ENCODE results near the gene SPRR5.

SPRR5 gene

DNA sequence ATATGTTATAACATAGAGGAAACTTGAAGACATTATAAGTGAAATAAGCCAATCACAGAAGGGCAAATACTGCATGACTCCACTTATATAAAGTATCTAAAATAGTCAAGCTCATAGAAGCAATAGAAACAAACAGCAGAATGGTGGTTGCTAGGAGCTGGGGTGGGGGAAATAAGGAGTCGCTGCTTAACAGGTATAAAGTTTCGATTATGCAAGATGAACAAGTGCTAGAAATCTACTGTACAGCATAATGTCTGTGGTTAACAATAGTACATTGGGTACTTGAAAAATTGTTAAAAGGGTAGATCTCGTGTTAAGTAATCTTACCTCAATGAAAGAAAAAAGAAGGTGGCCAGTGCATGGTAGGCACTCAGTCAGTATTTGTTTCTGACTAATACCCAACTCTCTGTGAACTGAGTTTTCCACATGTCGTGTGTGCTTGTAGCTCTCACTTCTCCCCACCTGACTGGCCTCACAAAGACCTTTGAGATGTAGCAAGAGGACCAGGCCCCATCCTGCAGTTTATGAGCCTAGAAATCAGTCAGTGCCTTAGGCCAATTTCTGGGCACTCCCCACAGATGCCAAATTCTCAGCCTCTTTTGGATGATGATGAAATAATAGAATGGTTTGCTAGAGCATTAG lies 14.7 kb upstream of the SPRR5 start:
- TF ChIP-seq CREB1 (IDR thresholded peaks at IDR 0.05; ENCODE audit: low read depth): no peak
- TF ChIP-seq, protein P1, sequence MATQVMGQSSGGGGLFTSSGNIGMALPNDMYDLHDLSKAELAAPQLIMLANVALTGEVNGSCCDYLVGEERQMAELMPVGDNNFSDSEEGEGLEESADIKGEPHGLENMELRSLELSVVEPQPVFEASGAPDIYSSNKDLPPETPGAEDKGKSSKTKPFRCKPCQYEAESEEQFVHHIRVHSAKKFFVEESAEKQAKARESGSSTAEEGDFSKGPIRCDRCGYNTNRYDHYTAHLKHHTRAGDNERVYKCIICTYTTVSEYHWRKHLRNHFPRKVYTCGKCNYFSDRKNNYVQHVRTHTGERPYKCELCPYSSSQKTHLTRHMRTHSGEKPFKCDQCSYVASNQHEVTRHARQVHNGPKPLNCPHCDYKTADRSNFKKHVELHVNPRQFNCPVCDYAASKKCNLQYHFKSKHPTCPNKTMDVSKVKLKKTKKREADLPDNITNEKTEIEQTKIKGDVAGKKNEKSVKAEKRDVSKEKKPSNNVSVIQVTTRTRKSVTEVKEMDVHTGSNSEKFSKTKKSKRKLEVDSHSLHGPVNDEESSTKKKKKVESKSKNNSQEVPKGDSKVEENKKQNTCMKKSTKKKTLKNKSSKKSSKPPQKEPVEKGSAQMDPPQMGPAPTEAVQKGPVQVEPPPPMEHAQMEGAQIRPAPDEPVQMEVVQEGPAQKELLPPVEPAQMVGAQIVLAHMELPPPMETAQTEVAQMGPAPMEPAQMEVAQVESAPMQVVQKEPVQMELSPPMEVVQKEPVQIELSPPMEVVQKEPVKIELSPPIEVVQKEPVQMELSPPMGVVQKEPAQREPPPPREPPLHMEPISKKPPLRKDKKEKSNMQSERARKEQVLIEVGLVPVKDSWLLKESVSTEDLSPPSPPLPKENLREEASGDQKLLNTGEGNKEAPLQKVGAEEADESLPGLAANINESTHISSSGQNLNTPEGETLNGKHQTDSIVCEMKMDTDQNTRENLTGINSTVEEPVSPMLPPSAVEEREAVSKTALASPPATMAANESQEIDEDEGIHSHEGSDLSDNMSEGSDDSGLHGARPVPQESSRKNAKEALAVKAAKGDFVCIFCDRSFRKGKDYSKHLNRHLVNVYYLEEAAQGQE (IDR thresholded peaks at IDR 0.05; ENCODE audit: low read depth): no peak
- no peak for TF ChIP-seq RAD21 (IDR thresholded peaks at IDR 0.05; ENCODE audit: low read depth)
- TF ChIP-seq TCF12 (IDR thresholded peaks at IDR 0.05; ENCODE audit: low read depth): no peak
- TF ChIP-seq EGR1 (IDR thresholded peaks at IDR 0.05): no peak
- TF ChIP-seq ZBTB7A (IDR thresholded peaks at IDR 0.05; ENCODE audit: low read depth): no peak
- TF ChIP-seq, protein P2, sequence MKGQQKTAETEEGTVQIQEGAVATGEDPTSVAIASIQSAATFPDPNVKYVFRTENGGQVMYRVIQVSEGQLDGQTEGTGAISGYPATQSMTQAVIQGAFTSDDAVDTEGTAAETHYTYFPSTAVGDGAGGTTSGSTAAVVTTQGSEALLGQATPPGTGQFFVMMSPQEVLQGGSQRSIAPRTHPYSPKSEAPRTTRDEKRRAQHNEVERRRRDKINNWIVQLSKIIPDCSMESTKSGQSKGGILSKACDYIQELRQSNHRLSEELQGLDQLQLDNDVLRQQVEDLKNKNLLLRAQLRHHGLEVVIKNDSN (IDR thresholded peaks at IDR 0.05): no peak
- TF ChIP-seq, protein P3, sequence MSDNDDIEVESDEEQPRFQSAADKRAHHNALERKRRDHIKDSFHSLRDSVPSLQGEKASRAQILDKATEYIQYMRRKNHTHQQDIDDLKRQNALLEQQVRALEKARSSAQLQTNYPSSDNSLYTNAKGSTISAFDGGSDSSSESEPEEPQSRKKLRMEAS (IDR thresholded peaks at IDR 0.05): no peak

DNA sequence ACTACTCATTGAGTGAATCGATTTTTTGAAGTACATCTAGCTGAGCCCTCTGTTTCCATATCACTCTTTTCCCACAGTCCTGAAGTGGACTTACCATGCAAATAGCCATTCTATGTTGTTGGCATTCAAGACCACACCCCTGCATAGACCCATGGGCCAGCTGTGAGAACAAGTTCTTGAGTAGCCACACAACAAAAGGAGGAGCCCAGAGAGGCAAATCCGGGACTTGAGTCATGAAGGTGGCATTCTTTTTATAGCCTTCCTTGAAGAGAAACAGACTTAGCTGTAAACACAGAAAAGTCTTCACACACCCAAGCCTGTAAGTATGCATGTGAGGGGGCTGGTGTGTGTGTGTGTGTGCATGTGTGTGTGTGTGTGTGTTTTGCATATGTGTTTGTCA lies 13.8 kb upstream of the SPRR5 start:
- TF ChIP-seq YY1 (IDR thresholded peaks at IDR 0.05; ENCODE audit: low read depth) (no peak), NFIC (IDR thresholded peaks at IDR 0.05) (no peak), EP300 (IDR thresholded peaks at IDR 0.05; ENCODE audit: borderline replicate concordance) (no peak), FOXM1 (IDR thresholded peaks at IDR 0.05; ENCODE audit: borderline replicate concordance, low read depth) (no peak), EGR1 (IDR thresholded peaks at IDR 0.05) (no peak), RAD21 (IDR thresholded peaks at IDR 0.05; ENCODE audit: low read depth) (no peak), CEBPB (IDR thresholded peaks at IDR 0.05) (no peak), TCF12 (IDR thresholded peaks at IDR 0.05; ENCODE audit: low read depth) (no peak), TAF1 (IDR thresholded peaks at IDR 0.05; ENCODE audit: low read depth) (no peak), ZBTB7A (IDR thresholded peaks at IDR 0.05; ENCODE audit: low read depth) (no peak), CREB1 (IDR thresholded peaks at IDR 0.05; ENCODE audit: low read depth) (no peak), TEAD4 (IDR thresholded peaks at IDR 0.05) (no peak)
- TF ChIP-seq, protein P2 (IDR thresholded peaks at IDR 0.05): no peak
- TF ChIP-seq, protein P1 (IDR thresholded peaks at IDR 0.05; ENCODE audit: low read depth): no peak
- TF ChIP-seq, protein P3 (IDR thresholded peaks at IDR 0.05): no peak

DNA sequence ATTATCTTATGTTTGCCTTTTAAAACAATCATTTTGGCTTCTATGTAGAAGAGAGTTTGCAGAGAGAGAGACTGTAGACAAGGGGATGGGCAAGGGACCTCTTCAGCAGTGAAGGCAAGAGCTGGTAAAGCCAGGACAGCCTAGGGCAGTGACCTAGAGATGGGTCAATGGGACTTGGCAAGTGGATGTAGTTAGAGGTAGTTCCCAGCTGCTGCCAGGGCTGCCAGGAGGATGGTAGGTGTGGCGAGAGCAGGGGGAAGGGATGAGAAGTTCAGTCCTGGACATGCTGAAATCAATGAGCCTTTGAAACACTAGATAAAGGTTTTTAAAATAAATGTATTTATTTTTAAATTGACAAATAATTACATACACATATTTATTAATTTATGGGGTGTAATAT lies 6.4 kb upstream of the SPRR5 start:
- TF ChIP-seq EGR1 (IDR thresholded peaks at IDR 0.05) (no peak), RAD21 (IDR thresholded peaks at IDR 0.05; ENCODE audit: low read depth) (no peak), CREB1 (IDR thresholded peaks at IDR 0.05; ENCODE audit: low read depth) (no peak), TCF12 (IDR thresholded peaks at IDR 0.05; ENCODE audit: low read depth) (no peak), TEAD4 (IDR thresholded peaks at IDR 0.05) (no peak), FOXM1 (IDR thresholded peaks at IDR 0.05; ENCODE audit: borderline replicate concordance, low read depth) (no peak), YY1 (IDR thresholded peaks at IDR 0.05; ENCODE audit: low read depth) (no peak), NFIC (IDR thresholded peaks at IDR 0.05) (no peak), ZBTB7A (IDR thresholded peaks at IDR 0.05; ENCODE audit: low read depth) (no peak), TAF1 (IDR thresholded peaks at IDR 0.05; ENCODE audit: low read depth) (no peak)
- TF ChIP-seq, protein P2 (IDR thresholded peaks at IDR 0.05): no peak
- TF ChIP-seq, protein P1 (IDR thresholded peaks at IDR 0.05; ENCODE audit: low read depth): no peak
